ENCODE data around the gene ANKRD35.

DNA sequence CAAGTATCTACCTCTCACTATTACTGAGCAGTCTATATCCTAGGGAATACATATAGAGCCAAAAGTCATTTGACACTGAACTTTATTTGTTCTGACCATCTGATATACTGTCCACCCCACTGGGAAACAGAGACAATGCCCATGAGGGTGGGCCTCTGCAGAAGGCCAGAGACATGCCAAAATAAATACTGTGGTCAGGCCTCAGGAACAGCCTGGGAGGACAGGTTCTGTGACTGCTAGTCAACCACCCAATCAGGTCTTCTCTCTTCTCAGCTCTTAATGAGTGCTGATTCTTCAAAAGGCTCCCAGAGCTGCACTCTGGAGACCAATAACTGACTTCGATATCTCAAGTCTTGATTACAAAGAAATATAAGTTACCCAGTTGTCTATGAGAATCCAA lies 5.5 kb upstream of the ANKRD35 start:
- TF ChIP-seq, protein P1, sequence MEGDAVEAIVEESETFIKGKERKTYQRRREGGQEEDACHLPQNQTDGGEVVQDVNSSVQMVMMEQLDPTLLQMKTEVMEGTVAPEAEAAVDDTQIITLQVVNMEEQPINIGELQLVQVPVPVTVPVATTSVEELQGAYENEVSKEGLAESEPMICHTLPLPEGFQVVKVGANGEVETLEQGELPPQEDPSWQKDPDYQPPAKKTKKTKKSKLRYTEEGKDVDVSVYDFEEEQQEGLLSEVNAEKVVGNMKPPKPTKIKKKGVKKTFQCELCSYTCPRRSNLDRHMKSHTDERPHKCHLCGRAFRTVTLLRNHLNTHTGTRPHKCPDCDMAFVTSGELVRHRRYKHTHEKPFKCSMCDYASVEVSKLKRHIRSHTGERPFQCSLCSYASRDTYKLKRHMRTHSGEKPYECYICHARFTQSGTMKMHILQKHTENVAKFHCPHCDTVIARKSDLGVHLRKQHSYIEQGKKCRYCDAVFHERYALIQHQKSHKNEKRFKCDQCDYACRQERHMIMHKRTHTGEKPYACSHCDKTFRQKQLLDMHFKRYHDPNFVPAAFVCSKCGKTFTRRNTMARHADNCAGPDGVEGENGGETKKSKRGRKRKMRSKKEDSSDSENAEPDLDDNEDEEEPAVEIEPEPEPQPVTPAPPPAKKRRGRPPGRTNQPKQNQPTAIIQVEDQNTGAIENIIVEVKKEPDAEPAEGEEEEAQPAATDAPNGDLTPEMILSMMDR (conservative IDR thresholded peaks at IDR 0.05 in 1 of 2, IDR thresholded peaks at IDR 0.05 in 1 of 2; ENCODE audit: extremely low read depth in 1 of 2, insufficient read depth in 1 of 2, low read depth in 1 of 2, low read length in 2 of 2) = no peak
- TF ChIP-seq EZH2 (IDR thresholded peaks at IDR 0.05; ENCODE audit: borderline replicate concordance, low read length) = no peak

Measured in mammary epithelial cell (primary cell).